SK-N-DZ (cell line): ENCODE data around the gene MTHFD1L.
A peak's percentile ranks its signal among the peaks of the same experiment; 100 is the strongest.
"Not testable (repeated sequence)": the region's sequence is repeated elsewhere in the genome, so short reads cannot be mapped to it uniquely, and the experiment has no call there.

Experiments used
- DNase-seq: peaks from one replicate; pipeline ENCODE4 v3.0.0-alpha.2; 2015; ENCODE audit warnings: low spot score

MTHFD1L gene

DNA sequence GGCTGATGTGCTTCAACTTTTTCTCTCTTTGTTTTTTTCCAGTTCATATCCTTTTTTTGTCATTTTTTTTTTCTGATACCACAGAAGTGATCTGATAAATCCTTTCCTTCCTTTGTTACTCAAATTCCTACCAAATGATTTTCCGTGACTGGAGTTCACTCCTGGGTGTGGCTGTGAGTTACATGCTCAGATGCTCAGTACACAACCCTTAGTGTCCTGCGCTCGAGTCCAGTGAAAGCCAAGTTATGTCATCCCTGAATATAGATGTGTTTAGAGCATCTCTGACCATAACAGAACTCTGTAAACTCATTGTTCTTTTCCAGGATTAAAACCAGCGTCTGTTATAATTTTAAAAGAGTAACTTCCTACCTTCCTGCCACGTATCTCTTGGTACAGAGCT is 227.1 kb downstream of the MTHFD1L start:
- no peak for DNase-seq

- no peak for DNase-seq
Measured at GRCh38 chr6:151093706-151094105, 228.2 kb downstream of the MTHFD1L start.

- DNase-seq: no peak
Measured at GRCh38 chr6:151095538-151096254, 230.2 kb downstream of the MTHFD1L start.

DNA sequence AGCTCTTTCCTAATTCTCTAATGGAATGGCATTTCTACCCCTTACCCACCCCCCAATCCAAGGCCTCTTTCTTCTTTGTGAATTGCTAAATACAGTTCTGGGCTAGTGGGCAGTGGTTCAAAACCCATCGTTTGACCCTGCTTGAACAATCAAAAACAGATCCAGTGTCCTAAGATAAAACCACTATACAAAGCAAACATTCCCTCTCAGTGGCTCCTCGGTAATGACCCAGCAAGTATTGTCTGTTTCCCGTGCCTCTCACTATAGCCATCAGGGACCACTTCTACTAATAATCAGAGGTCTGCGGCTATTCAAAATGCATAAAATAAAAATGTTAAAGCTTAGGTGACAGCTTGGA is 230.7 kb downstream of the MTHFD1L start:
- DNase-seq: no peak

GRCh38 chr6:151096691-151097606 is 231.4 kb downstream of the MTHFD1L start:
- DNase-seq: no peak

DNA sequence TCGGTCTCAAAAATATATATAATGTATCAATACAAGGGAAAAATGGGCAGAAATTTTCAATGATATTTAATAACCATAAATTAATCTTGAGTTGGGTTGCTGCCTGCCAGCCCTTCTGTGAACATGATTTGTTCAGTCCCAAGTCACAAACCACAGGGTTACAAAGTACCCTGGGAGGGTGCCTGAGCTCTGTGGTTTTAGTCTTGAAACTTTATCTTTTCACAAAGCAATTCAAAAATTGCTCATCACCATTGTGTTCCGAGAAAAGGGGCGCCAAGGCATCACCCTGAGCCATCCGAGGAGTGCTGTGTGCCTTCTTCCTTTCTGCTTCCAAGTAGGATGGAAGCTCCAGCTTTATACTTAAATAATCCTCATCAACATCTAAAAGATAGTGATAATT is 232.7 kb downstream of the MTHFD1L start:
- no peak for DNase-seq

GRCh38 chr6:151100326-151100725 is 234.8 kb downstream of the MTHFD1L start:
- no peak for DNase-seq

DNA sequence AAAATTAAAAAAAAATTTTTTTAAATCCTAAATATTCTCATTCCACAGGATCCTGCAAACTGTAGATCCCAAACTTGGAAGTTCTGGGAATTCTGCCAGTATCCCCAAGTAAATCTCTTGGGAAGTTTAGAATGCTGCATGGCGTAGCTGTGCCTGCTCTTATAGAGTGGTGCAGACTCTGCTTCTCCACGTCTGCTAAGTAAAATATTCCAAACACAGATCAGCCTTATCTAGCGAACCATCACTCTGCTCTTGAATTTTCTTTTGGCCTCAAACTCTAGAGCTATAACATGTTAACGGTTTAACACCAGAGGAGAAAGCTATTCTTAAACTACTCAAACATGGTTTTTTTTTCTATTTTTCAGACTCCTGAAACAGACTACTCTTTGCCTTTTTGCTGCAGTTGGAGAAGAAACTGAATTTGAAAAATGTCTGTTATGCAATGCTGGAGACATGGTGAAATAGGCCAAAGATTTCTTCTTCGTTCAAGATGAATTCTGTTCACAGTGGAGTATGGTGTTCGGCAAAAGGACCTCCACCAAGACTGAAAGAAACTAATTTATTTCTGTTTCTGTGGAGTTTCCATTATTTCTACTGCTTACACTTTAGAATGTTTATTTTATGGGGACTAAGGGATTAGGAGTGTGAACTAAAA is 235.8 kb downstream of the MTHFD1L start:
- no peak for DNase-seq

DNA sequence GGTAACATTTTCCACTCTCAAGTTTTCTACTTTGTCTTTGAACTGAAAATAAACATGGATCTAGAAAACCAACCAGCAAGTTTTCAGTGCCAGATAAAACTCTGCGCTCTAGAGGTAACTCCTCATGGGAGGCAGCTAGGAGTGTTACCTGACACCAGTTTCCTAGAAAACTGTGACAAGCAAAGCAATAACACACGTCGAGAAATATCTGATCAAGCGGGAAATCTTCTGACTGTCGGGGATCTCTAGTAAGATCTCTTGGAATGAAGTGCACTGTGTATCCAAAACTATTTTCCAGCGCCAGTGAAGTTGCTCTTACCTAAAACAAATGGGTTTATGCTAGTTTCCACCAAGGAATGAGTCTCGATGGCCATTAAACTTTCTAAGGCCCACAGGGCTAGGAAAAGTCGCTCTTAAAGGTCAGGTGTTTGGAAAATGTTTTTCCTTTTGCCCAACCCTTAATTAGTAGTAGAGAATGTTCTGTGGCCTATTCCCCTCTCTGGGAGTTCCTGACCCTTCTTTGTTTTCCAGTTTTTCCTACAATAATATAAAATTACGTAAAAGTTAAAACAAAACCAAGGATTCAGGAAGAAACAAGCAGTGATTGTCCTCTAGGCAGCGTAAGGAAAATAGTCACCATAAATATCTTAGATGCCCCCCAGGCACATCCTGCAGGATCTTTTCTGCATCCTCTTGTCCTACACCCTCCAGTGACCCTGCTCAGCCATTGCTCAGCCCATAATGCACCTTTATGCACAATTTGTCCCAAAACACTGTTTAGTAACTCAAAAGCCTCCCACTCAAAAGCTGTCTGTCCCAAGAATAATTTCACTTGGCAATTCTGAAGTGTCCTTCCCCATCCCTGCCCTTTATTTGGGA is 236.6 kb downstream of the MTHFD1L start:
- no peak for DNase-seq

GRCh38 chr6:151103266-151103665 is 237.8 kb downstream of the MTHFD1L start:
- DNase-seq: no peak

GRCh38 chr6:151107897-151108427 is 242.5 kb downstream of the MTHFD1L start:
- no peak for DNase-seq

DNA sequence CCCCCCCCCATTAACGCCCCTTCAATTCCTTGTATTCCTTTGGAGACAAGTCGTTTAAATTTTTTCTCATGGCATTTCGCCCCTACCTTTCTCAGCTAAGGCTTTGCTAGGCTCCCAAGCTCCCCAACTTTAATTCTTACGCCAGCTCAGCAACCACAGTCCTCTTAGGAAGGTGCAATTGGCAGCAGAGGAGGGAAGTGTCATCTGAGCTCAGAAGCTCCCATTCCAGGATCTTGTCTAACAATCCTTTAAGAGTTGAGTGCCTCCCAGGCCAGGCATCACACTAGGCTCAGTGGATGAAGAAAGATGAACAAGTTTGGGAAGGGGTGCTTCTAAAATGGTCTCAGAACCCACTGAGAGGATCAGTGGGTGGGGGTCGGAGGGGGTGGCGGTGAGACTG is 243.0 kb downstream of the MTHFD1L start:
- no peak for DNase-seq

GRCh38 chr6:151109361-151109760 is 243.9 kb downstream of the MTHFD1L start:
- no peak for DNase-seq

DNA sequence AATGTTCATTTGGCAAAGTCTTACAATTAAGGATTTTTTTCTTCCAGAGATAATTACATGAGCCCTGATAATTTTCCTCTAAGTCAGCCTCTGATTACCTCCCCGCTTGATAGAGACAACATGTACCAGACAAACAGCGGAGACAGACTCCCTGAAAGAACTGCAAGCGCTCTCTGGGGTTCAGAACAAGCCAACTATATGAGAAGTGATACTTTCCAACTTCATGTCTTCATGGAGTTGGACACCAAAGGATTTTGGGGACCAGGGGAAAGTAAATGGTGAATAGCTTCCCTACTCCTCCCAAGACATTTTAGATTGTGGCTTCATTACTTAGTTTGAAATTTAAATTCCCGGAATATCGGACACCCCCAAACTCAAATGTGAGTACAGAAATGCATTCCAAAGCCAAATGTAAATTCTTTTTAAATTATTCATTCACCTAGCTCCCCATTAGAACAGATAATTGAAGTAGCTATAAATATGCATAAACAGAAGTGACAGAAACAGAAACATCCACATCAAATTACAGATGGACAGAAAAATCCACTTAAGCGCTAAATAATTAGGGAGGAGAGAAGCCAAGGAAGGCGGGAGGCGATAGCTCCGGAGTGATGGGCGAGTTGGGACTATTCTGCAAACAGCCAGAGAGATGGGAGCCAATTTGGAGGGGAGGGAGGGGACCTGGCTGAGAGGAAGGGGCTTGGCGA is 244.5 kb downstream of the MTHFD1L start:
- DNase-seq: no peak

GRCh38 chr6:151110576-151110905 is 245.0 kb downstream of the MTHFD1L start:
- DNase-seq: peak; percentile 45

DNA sequence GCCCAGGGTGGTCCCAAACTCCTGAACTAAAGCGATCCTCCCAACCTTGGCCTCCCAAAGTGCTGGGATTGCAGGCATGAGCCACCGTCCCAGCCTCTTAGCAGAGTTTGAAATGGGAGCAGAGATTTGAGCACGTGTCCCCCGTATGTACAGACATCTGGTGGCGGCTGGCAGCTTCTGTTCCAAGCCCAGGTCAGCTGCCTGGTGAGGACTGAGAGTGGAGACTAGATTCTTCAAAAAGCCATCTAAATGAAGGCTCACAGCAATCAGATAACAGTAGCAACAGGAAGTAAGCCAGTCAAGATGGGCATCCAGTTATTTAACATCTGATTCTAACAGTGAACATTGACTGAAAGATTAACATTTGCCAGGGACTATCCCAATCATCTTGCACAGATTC is 246.2 kb downstream of the MTHFD1L start:
- peak; percentile 43 for DNase-seq

GRCh38 chr6:151112130-151112529 is 246.6 kb downstream of the MTHFD1L start:
- peak; percentile 32 for DNase-seq

GRCh38 chr6:151112884-151113283 is 247.4 kb downstream of the MTHFD1L start:
- DNase-seq: not testable (repeated sequence)

- DNase-seq: no peak
Measured at GRCh38 chr6:151113641-151114040, 248.1 kb downstream of the MTHFD1L start.

DNA sequence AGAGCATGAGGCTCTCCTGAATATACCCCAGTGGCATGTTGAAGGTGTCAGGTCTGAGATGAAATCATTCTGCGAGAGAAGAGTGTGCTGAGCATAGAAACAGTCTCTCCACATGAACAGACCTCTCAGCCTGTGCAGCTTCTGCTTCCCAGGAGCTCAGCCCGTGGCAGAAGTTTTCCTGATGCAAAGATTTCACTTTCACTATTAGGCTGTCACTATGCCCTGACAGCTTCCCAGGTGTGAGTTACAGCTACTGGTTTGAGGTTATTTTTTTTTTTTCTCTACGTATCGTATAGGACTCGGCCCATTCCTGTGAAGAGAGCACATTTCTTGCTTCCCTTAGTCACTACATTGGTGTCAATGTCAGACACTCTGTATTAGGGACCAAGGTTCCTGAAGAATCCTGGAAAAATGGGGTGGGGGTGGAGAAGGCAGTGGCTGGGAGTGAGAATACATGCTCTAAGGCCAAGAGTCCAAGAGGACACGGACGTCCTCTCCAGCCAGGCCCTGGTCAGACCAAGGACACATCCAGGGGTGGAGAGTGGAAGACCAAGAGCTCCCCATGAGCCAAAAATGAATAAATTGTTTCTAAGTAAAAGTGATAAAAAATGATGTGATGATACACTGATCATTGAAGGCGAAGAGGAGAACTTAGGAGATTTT is 253.1 kb downstream of the MTHFD1L start:
- no peak for DNase-seq
